AG04449 (cell line): ENCODE results near the gene PDIA2.

Experiments
- CTCF ChIA-PET: fragments of 350-600 bp; formaldehyde crosslinking; extraction: SDS; loops from one replicate; lab custom pipeline; 2021; ENCODE audit warnings: antibody characterized with exemption; lab: Yijun Ruan, JAX
- POLR2A ChIA-PET: fragments of 400-600, 350-600 bp; formaldehyde crosslinking; extraction: SDS; loops from one replicate; lab custom pipeline; 2020; ENCODE audit warnings: antibody characterized with exemption, inconsistent platforms; lab: Yijun Ruan, JAX
- DNase-seq: peaks from one replicate; pipeline ENCODE4 v3.0.0-alpha.2; 2010; ENCODE audit warnings: low read depth, low spot score
- H3K4me3 ChIP-seq: 2 replicates; pipeline ENCODE4 v1.5.1; 2011; ENCODE audit warnings: low read depth, mild to moderate bottlenecking, control low read depth, low read length
- TF ChIP-seq, protein P1 (sequence below): IDR thresholded peaks from one replicate; pipeline ENCODE4 v1.5.1; 2011; ENCODE audit warnings: mild to moderate bottlenecking, moderate library complexity, low read length, control low read depth, inconsistent platforms; ENCODE audit not compliant: insufficient read depth; ENCODE audit errors: missing control alignments

PDIA2 gene

DNA sequence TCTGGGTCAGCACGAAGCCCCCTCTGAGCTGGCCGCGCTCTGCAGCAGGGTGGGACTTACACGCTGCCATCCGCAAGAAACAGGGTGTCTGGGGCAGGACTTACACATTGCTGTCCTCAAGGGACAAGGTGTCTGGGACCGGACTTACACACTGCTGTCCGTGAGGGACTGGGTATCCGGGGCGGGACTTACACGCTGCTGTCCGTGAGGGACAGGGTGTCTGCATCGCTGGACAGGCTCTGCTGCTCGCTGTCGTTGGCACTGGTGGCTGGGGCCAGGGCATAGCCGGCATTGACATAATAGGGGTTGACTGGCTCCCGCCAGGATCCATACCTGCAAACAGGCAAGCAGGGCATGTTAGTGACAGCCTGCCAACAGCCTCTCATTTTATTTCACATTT is 31.4 kb downstream of the PDIA2 start:
- DNase-seq: no peak
- TF ChIP-seq, protein P1, sequence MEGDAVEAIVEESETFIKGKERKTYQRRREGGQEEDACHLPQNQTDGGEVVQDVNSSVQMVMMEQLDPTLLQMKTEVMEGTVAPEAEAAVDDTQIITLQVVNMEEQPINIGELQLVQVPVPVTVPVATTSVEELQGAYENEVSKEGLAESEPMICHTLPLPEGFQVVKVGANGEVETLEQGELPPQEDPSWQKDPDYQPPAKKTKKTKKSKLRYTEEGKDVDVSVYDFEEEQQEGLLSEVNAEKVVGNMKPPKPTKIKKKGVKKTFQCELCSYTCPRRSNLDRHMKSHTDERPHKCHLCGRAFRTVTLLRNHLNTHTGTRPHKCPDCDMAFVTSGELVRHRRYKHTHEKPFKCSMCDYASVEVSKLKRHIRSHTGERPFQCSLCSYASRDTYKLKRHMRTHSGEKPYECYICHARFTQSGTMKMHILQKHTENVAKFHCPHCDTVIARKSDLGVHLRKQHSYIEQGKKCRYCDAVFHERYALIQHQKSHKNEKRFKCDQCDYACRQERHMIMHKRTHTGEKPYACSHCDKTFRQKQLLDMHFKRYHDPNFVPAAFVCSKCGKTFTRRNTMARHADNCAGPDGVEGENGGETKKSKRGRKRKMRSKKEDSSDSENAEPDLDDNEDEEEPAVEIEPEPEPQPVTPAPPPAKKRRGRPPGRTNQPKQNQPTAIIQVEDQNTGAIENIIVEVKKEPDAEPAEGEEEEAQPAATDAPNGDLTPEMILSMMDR: no peak
- POLR2A ChIA-PET: no interaction called here
- H3K4me3 ChIP-seq: no peak overlapping the region
- CTCF ChIA-PET: no interaction called here

DNA sequence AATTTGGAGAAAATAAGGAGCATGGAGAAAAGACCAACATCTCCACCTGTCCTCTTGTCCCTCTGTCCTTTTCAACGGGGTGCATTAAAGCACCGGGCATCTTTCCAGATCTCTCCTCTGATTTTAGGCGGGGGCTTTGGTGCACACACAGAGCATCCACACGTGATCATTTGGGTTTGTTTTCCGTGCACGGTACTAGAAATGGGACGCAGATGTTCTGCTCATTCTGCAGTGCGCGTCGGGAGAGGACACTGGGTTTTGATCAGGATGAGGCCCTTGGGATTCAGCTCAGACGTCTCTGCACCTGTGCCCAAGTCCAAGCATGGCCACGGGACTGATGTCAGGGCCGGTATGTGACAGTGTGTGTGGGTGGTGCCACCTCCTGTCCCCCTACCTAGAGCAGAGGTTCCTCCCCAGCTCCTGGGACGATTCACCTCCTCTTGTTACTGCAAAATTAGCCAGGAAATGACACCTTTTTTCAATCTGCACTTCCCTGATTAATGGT is 31.9 kb downstream of the PDIA2 start:
- CTCF ChIA-PET: no interaction called here
- no peak overlapping the region for H3K4me3 ChIP-seq
- POLR2A ChIA-PET: no interaction called here
- DNase-seq: no peak
- TF ChIP-seq, protein P1: no peak

DNA sequence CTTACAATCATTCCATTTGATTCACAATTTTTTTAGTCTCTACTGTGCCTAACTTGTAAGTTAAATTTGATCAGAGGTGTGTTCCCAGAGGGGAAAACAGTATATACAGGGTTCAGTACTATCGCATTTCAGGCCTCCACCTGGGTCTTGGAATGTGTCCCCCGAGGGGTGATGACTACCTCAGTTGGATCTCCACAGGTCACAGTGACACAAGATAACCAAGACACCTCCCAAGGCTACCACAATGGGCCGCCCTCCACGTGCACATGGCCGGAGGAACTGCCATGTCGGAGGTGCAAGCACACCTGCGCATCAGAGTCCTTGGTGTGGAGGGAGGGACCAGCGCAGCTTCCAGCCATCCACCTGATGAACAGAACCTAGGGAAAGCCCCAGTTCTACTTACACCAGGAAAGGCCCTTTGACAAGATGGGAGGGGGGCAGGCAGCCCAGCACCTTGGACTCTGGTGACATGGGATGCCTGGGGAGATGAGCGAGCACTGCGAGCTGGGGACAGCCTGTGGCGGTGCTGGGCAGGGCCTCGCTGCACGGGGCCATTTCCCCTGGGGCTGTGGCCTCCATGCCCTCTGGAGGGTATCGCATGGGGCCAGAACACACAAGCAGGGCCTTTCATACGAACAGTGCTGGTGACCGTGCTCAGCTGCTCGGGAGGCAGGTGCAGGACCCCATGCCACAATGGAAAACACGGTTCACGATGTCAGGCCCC is 33.9 kb downstream of the PDIA2 start:
- DNase-seq: no peak
- H3K4me3 ChIP-seq: no peak overlapping the region
- CTCF ChIA-PET: interaction anchor here (1.0 kb wide), 1 partner anchor 35 kb away, joined by 3 read pairs; the partner anchor contains the start of gene AXIN1
- TF ChIP-seq, protein P1: no peak
- POLR2A ChIA-PET: no interaction called here

DNA sequence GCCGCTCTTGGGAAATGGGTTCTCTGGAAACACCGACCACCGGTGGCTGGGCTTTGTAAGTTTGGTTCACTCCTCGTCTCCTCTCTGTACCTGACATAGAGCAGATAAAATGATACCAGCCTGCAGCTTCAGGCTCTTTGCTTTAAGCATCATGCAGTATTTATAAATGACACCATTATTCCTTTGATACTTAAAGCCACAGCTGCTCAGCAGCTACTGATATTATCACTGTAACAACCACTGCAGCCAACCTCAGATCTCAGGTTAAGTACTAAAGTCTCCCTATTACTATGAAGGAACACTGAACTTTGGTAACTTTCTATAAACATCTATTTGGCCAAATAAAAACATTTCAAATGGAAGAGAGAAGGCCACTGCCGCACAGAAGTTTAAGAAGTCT is 34.6 kb downstream of the PDIA2 start:
- TF ChIP-seq, protein P1: no peak
- CTCF ChIA-PET: no interaction called here
- H3K4me3 ChIP-seq: no peak overlapping the region
- POLR2A ChIA-PET: no interaction called here
- no peak for DNase-seq

DNA sequence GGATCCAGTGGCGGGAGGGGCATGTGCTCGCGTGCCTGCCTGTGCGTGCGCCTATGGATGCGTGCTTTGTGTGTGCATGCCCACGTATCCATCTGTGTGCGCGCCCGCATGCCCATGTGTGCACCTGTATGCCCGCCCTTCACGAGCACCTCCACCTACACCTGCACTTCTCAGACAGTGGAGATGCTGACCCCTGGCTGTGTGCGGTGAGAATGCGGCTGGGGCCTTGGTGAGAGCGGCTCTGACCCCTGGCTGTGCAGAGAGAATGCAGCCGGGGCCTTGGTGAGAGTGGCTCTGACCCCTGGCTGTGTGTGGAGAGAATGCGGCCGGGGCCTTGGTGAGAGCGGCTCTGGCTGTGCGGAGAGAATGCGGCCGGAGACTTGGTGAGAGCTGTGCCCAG is 35.7 kb downstream of the PDIA2 start:
- POLR2A ChIA-PET: no interaction called here
- H3K4me3 ChIP-seq: no peak overlapping the region
- TF ChIP-seq, protein P1: no peak

DNA sequence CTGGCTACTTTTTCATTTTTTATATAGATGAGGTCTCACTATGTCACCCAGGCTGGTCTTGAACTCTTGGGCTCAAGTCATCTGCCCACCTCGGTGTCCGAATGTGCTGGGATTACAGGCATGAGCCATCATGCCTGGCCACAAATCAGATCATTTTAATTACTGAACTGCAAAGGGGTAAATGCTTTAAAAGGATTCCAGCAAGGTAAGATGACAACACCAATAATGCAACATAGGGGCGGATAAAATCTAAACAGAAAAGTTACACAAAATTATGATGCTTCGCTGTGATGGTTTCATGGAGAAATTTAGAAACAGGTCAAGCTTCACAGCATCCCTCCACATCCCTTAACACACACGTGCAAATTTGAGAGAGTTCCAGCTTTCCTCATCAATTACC is 37.2 kb downstream of the PDIA2 start:
- ChIA-PET CTCF (interaction anchor here (1.1 kb wide), 1 partner anchor 213 kb away, joined by 3 read pairs; no protein-coding TSS in a partner anchor), POLR2A (no interaction called here)
- TF ChIP-seq, protein P1: no peak

More for the DNA sequence above, 35.7 kb downstream of the PDIA2 start:
- no peak for DNase-seq
- CTCF ChIA-PET: no interaction called here

More for the DNA sequence above, 37.2 kb downstream of the PDIA2 start:
- no peak for DNase-seq
- no peak overlapping the region for H3K4me3 ChIP-seq
